ENCODE results near the gene LGALSL. TPM values are rescaled to one million over a fixed set of nuclear protein-coding genes. Genes with fewer than 3 reads are reported as not detected.

The LGALSL gene
- total and polyA plus RNA-seq, 2 experiments from 2014 or later: 0.43 to 0.60 TPM

GRCh38 chr2:64489081-64489751 is 35.3 kb downstream of the LGALSL start:
- Histone ChIP-seq H3K4me1 (ENCODE audit: insufficient read depth) (no peaks in the 10 kb centered on the region), H3K36me3 (ENCODE audit: low read depth) (no peaks in the 10 kb centered on the region), H2AFZ (no peak overlapping the region), H4K20me1 (ENCODE audit: insufficient read depth) (no peaks in the 10 kb centered on the region), H3F3A (ENCODE audit: insufficient read depth) (no peaks in the 10 kb centered on the region), H3K9me3 (ENCODE audit: low read depth) (no peaks in the 10 kb centered on the region), H3K9me2 (ENCODE audit: insufficient read depth) (no peaks in the 10 kb centered on the region), H3K4me3 (no peak overlapping the region), H3K27ac (no peak overlapping the region), H3K9ac (no peak overlapping the region), H3K79me2 (ENCODE audit: insufficient read depth) (no peaks in the 10 kb centered on the region), H3K27me3 (replicated peaks; ENCODE audit: insufficient read depth) (peaks cover 29% of the 10 kb centered on the region), H3K4me2 (ENCODE audit: unreplicated experiment) (no peak overlapping the region)
- TF ChIP-seq EZH2 (IDR thresholded peaks at IDR 0.05; ENCODE audit: insufficient read depth, poor library complexity, severe bottlenecking) (no peak), EZH2phosphoT487 (IDR thresholded peaks at IDR 0.05; ENCODE audit: insufficient read depth, low read depth) (no peak)
- in situ Hi-C loops (cut with MboI): loop anchor here (10.0 to 25.0 kb wide), 2 partner anchors 154 to 452 kb away; no protein-coding TSS in a partner anchor
- WGBS, 2 experiments (ENCODE audit: low coverage in 1 of 2, low lambda C conversion rate in 2 of 2, missing lambda C conversion rate in 2 of 2): 71 to 74% methylated on average over 5 of the region's 5 CpGs
- no peak for DNase-seq

- Histone ChIP-seq H3K4me1 (ENCODE audit: insufficient read depth) (no peaks in the 10 kb centered on the region), H3F3A (ENCODE audit: insufficient read depth) (no peaks in the 10 kb centered on the region), H3K27ac (no peak overlapping the region), H3K79me2 (ENCODE audit: insufficient read depth) (no peaks in the 10 kb centered on the region), H3K4me3 (no peak overlapping the region), H3K27me3 (replicated peaks; ENCODE audit: insufficient read depth) (peaks cover 18% of the 10 kb centered on the region; the same call in 1 of the 2 replicates), H2AFZ (no peak overlapping the region), H4K20me1 (ENCODE audit: insufficient read depth) (no peaks in the 10 kb centered on the region), H3K9ac (no peak overlapping the region), H3K4me2 (ENCODE audit: unreplicated experiment) (no peak overlapping the region), H3K9me2 (ENCODE audit: insufficient read depth) (no peaks in the 10 kb centered on the region), H3K36me3 (ENCODE audit: low read depth) (no peaks in the 10 kb centered on the region), H3K9me3 (ENCODE audit: low read depth) (no peaks in the 10 kb centered on the region)
- in situ Hi-C loops (cut with MboI): loop anchor here (25.0 kb wide), 1 partner anchor 454 kb away; no protein-coding TSS in a partner anchor
- DNase-seq: peak; percentile 73
- 13 to 23% methylated on average over 4 of the region's 4 CpGs for WGBS, 2 experiments (ENCODE audit: low coverage in 1 of 2, low lambda C conversion rate in 2 of 2, missing lambda C conversion rate in 2 of 2)
- TF ChIP-seq EZH2phosphoT487 (IDR thresholded peaks at IDR 0.05; ENCODE audit: insufficient read depth, low read depth) (no peak), EZH2 (IDR thresholded peaks at IDR 0.05; ENCODE audit: insufficient read depth, poor library complexity, severe bottlenecking) (no peak)
These were observed 37.5 kb downstream of the LGALSL start for GRCh38 chr2:64491426-64491825.

GRCh38 chr2:64492272-64492671 is 38.3 kb downstream of the LGALSL start:
- Histone ChIP-seq H3K9me3 (ENCODE audit: low read depth) (no peaks in the 10 kb centered on the region), H3K4me2 (ENCODE audit: unreplicated experiment) (no peak overlapping the region), H3F3A (ENCODE audit: insufficient read depth) (no peaks in the 10 kb centered on the region), H3K27ac (no peak overlapping the region), H4K20me1 (ENCODE audit: insufficient read depth) (no peaks in the 10 kb centered on the region), H3K79me2 (ENCODE audit: insufficient read depth) (no peaks in the 10 kb centered on the region), H3K9ac (no peak overlapping the region), H3K9me2 (ENCODE audit: insufficient read depth) (no peaks in the 10 kb centered on the region), H3K4me3 (no peak overlapping the region), H2AFZ (no peak overlapping the region), H3K27me3 (replicated peaks; ENCODE audit: insufficient read depth) (0 out of 2 replicates have a peak, but pooled peaks cover 16% of the 10 kb centered on the region), H3K36me3 (ENCODE audit: low read depth) (no peaks in the 10 kb centered on the region), H3K4me1 (ENCODE audit: insufficient read depth) (no peaks in the 10 kb centered on the region)
- WGBS, 2 experiments (ENCODE audit: low coverage in 1 of 2, low lambda C conversion rate in 2 of 2, missing lambda C conversion rate in 2 of 2): 74 to 77% methylated on average over 3 of the region's 3 CpGs
- in situ Hi-C loops (cut with MboI): loop anchor here (25.0 kb wide), 1 partner anchor 455 kb away; no protein-coding TSS in a partner anchor
- TF ChIP-seq EZH2 (IDR thresholded peaks at IDR 0.05; ENCODE audit: insufficient read depth, poor library complexity, severe bottlenecking) (no peak), EZH2phosphoT487 (IDR thresholded peaks at IDR 0.05; ENCODE audit: insufficient read depth, low read depth) (no peak)
- no peak for DNase-seq

GRCh38 chr2:64492821-64493220 is 38.9 kb downstream of the LGALSL start:
- no peak overlapping the region for H3K9ac ChIP-seq
- H3K79me2 ChIP-seq (ENCODE audit: insufficient read depth): no peaks in the 10 kb centered on the region
- TF ChIP-seq EZH2phosphoT487 (IDR thresholded peaks at IDR 0.05; ENCODE audit: insufficient read depth, low read depth): no peak
- no peak for TF ChIP-seq EZH2 (IDR thresholded peaks at IDR 0.05; ENCODE audit: insufficient read depth, poor library complexity, severe bottlenecking)
- H3K36me3 ChIP-seq (ENCODE audit: low read depth): no peaks in the 10 kb centered on the region
- no peaks in the 10 kb centered on the region for H3K9me3 ChIP-seq (ENCODE audit: low read depth)
- no peaks in the 10 kb centered on the region for H3K9me2 ChIP-seq (ENCODE audit: insufficient read depth)
- peaks cover 20% of the 10 kb centered on the region; the same call in 1 of the 2 replicates for H3K27me3 ChIP-seq (replicated peaks; ENCODE audit: insufficient read depth)
- H2AFZ ChIP-seq: no peak overlapping the region
- DNase-seq: no peak
- no peaks in the 10 kb centered on the region for H4K20me1 ChIP-seq (ENCODE audit: insufficient read depth)
- in situ Hi-C loops (cut with MboI): loop anchor here (25.0 kb wide), 1 partner anchor 456 kb away; no protein-coding TSS in a partner anchor
- no peaks in the 10 kb centered on the region for H3K4me1 ChIP-seq (ENCODE audit: insufficient read depth)
- no peaks in the 10 kb centered on the region for H3F3A ChIP-seq (ENCODE audit: insufficient read depth)
- WGBS, 2 experiments (ENCODE audit: low coverage in 1 of 2, low lambda C conversion rate in 2 of 2, missing lambda C conversion rate in 2 of 2): 80 to 87% methylated on average over 3 of the region's 3 CpGs
- no peak overlapping the region for H3K27ac ChIP-seq
- no peak overlapping the region for H3K4me3 ChIP-seq
- no peak overlapping the region for H3K4me2 ChIP-seq (ENCODE audit: unreplicated experiment)

Measured in GM23248 (cell line).